Fibroblast of lung (primary cell): ENCODE measurements around the gene IRF7. TPM values are rescaled to one million over a fixed set of nuclear protein-coding genes. Genes with fewer than 3 reads are reported as not detected.

Experiments
- DNase-seq, 2 donors: peaks; one replicate each; pipeline versions ENCODE4 v3.0.0 to v3.0.0-alpha.2; 2010; ENCODE audit warnings: low read depth in 2 of 2
- H2AFZ ChIP-seq: 2 replicates; pipeline ENCODE4 v1.5.1; 2012; ENCODE audit warnings: low read length, control low read depth, inconsistent platforms
- H3K27ac ChIP-seq: 2 replicates; pipeline ENCODE4 v1.5.1; 2011; ENCODE audit warnings: low read length, control low read depth; ENCODE audit not compliant: insufficient read depth
- H3K27me3 ChIP-seq: 2 replicates; pipeline ENCODE4 v1.5.1; 2011; ENCODE audit warnings: mild to moderate bottlenecking, low read length; ENCODE audit not compliant: control insufficient read depth, insufficient read depth
- H3K36me3 ChIP-seq: 2 replicates; pipeline ENCODE4 v1.5.1; 2011; ENCODE audit warnings: low read length; ENCODE audit not compliant: control insufficient read depth, insufficient read depth
- H3K4me1 ChIP-seq: 2 replicates; pipeline ENCODE4 v1.5.1; 2011; ENCODE audit warnings: low read length; ENCODE audit not compliant: control insufficient read depth, insufficient read depth; ENCODE audit errors: extremely low read depth
- H3K4me2 ChIP-seq: 2 replicates; pipeline ENCODE4 v1.5.1; 2011; ENCODE audit warnings: low read length, control low read depth; ENCODE audit not compliant: insufficient read depth; ENCODE audit errors: extremely low read depth
- H3K4me3 ChIP-seq, 4 experiments: fragments of 200-600 bp in 1 of 4; sonication (generic) in 1 of 4; replicated peaks in 1 of 4; 2 replicates each; pipeline ENCODE4 v1.5.1; 2011 to 2016; ENCODE audit warnings: low read length in 4 of 4, low read depth in 3 of 4, mild to moderate bottlenecking in 3 of 4, control low read depth in 2 of 4, inconsistent platforms in 1 of 4, mixed read lengths in 1 of 4; ENCODE audit not compliant: insufficient read depth in 1 of 4; ENCODE audit errors: control extremely low read depth in 1 of 4
- H3K79me2 ChIP-seq: 2 replicates; pipeline ENCODE4 v1.5.1; 2012; ENCODE audit warnings: mild to moderate bottlenecking, low read length, inconsistent platforms; ENCODE audit not compliant: control insufficient read depth, insufficient read depth
- H3K9ac ChIP-seq: 2 replicates; pipeline ENCODE4 v1.5.1; 2011; ENCODE audit warnings: mild to moderate bottlenecking, low read length, control low read depth; ENCODE audit not compliant: insufficient read depth
- H3K9me3 ChIP-seq: 2 replicates; pipeline ENCODE4 v1.5.1; 2012; ENCODE audit warnings: low read depth, low read length; ENCODE audit not compliant: control insufficient read depth, insufficient read depth
- H4K20me1 ChIP-seq: 2 replicates; pipeline ENCODE4 v1.5.1; 2011; ENCODE audit warnings: low read length; ENCODE audit not compliant: control insufficient read depth, insufficient read depth; ENCODE audit errors: extremely low read depth
- CTCF ChIP-seq, 2 donors: IDR thresholded peaks in 1 of 2; conservative IDR thresholded peaks in 1 of 2; 1 replicate in 1 of 2; 2 replicates in 1 of 2; pipeline ENCODE4 v1.5.1; 2011 to 2012; ENCODE audit warnings: low read length in 2 of 2, control low read depth in 1 of 2, inconsistent platforms in 1 of 2, low read depth in 1 of 2, mild to moderate bottlenecking in 1 of 2
- EZH2 ChIP-seq: IDR thresholded peaks from 2 replicates; pipeline ENCODE4 v1.5.1; 2012; ENCODE audit warnings: low read length, control low read depth, mild to moderate bottlenecking; ENCODE audit errors: missing control alignments
- polyA plus RNA-seq, 2 donors: library from polyadenylated mRNA; depleted of rRNA in 1 of 2; stranded (reverse) in 1 of 2; unstranded in 1 of 2; fragments of >200 nt; gene quantifications; 2 replicates each; pipeline ENCODE4 v1.2.1, GENCODE V29; 2011 to 2012; ENCODE audit warnings: missing spikeins in 1 of 2
- total RNA-seq: library from RNA; depleted of rRNA; stranded (reverse); fragments of >200 nt; gene quantifications from 2 replicates; pipeline ENCODE4 v1.2.1, GENCODE V29; 2014

Gene IRF7
- total and polyA plus RNA-seq, 2 donors (not counting 1 experiment from before 2014, with no cell fraction given), result 1.6 to 9.1 TPM

DNA sequence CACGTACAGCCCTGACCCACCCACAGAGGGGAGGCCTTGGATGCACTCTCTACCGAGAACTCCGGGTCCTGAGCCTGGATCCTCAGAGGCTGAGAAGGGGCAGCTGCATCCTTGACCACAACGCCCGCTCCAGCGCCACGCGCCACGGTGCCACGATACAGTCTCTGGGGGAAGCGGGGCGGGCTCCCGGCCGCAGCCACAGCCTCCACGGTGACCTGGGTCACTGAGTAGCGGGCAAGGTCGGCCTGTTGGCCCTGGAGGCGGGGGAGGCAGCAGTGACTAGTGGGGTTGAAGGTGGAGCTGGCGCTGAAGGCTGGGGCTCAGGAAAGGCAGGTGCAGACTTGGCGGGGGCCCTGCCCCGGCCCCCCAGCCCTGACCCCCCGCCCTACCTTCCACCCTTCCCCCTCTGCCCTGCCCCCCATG, 3.9 kb upstream of the IRF7 start:
- no peaks in the 10 kb centered on the region for H3K9me3 ChIP-seq
- no peak for DNase-seq
- no peak overlapping the region for H3K9ac ChIP-seq
- H3K4me3 ChIP-seq, result no peak overlapping the region
- no peaks in the 10 kb centered on the region for H4K20me1 ChIP-seq
- H3K27me3 ChIP-seq, result no peaks in the 10 kb centered on the region
- H3K27ac ChIP-seq, result no peak overlapping the region
- TF ChIP-seq EZH2 (no peak), CTCF (conservative IDR thresholded peaks at IDR 0.05 in 1 of 2, IDR thresholded peaks at IDR 0.05 in 1 of 2; ENCODE audit: low read depth in 1 of 2, low read length in 2 of 2) (no peak)
- peaks cover 7% of the 10 kb centered on the region for H3K36me3 ChIP-seq
- no peaks in the 10 kb centered on the region for H3K4me1 ChIP-seq
- H3K4me2 ChIP-seq, result no peak overlapping the region
- no peak overlapping the region for H2AFZ ChIP-seq
- no peaks in the 10 kb centered on the region for H3K79me2 ChIP-seq

GRCh38 chr11:618856-619627, 3.3 kb upstream of the IRF7 start:
- Histone ChIP-seq H3K79me2 (no peaks in the 10 kb centered on the region), H3K9me3 (no peaks in the 10 kb centered on the region), H4K20me1 (no peaks in the 10 kb centered on the region), H2AFZ (no peak overlapping the region), H3K27ac (no peak overlapping the region), H3K27me3 (no peaks in the 10 kb centered on the region), H3K4me3 (no peak overlapping the region), H3K4me1 (no peaks in the 10 kb centered on the region), H3K36me3 (peaks cover 7% of the 10 kb centered on the region), H3K9ac (no peak overlapping the region), H3K4me2 (no peak overlapping the region)
- DNase-seq, result no peak
- TF ChIP-seq CTCF (conservative IDR thresholded peaks at IDR 0.05 in 1 of 2, IDR thresholded peaks at IDR 0.05 in 1 of 2; ENCODE audit: low read depth in 1 of 2, low read length in 2 of 2), result no peak
- TF ChIP-seq EZH2, result no peak

GRCh38 chr11:617912-618682, 2.3 kb upstream of the IRF7 start:
- no peaks in the 10 kb centered on the region for H3K4me1 ChIP-seq
- DNase-seq, result no peak
- H4K20me1 ChIP-seq, result no peaks in the 10 kb centered on the region
- no peaks in the 10 kb centered on the region for H3K79me2 ChIP-seq
- TF ChIP-seq EZH2 (no peak), CTCF (conservative IDR thresholded peaks at IDR 0.05 in 1 of 2, IDR thresholded peaks at IDR 0.05 in 1 of 2; ENCODE audit: low read depth in 1 of 2, low read length in 2 of 2) (no peak)
- H3K9ac ChIP-seq, result no peak overlapping the region
- H3K9me3 ChIP-seq, result no peaks in the 10 kb centered on the region
- H3K4me3 ChIP-seq, result no peak overlapping the region
- H2AFZ ChIP-seq, result no peak overlapping the region
- H3K27me3 ChIP-seq, result no peaks in the 10 kb centered on the region
- H3K4me2 ChIP-seq, result no peak overlapping the region
- H3K36me3 ChIP-seq, result peaks cover 10% of the 10 kb centered on the region
- no peak overlapping the region for H3K27ac ChIP-seq
